Central memory CD8-positive, alpha-beta T cell (primary cell): ENCODE data around the gene TDRD5.
"Not testable (repeated sequence)": the region's sequence is repeated elsewhere in the genome, so short reads cannot be mapped to it uniquely, and the experiment has no call there.

Experiments used
- ATAC-seq: fragments of 150-1000 bp; cut with Tn5 transposase; replicated peaks from 2 replicates; pipeline ENCODE4 v1.10.0; 2022; ENCODE audit warnings: mild to moderate bottlenecking, moderate FRiP score, moderate number of reproducible peaks; ENCODE audit not compliant: poor library complexity, severe bottlenecking; ENCODE audit errors: extremely low read depth
- DNase-seq, 2 donors: peaks; one replicate each; pipeline ENCODE4 v3.0.0; 2021; ENCODE audit warnings: low spot score in 2 of 2
- H3K27ac Mint-ChIP-seq: one replicate; pipeline ENCODE4 v1.8.0; 2022; ENCODE audit warnings: low read depth, mild to moderate bottlenecking, moderate library complexity, mixed read lengths
- H3K27me3 Mint-ChIP-seq: one replicate; pipeline ENCODE4 v1.8.0; 2022; ENCODE audit warnings: mixed read lengths
- H3K36me3 Mint-ChIP-seq: one replicate; pipeline ENCODE4 v1.8.0; 2022; ENCODE audit warnings: mild to moderate bottlenecking, moderate library complexity, mixed read lengths; ENCODE audit not compliant: insufficient read depth
- H3K4me1 Mint-ChIP-seq: one replicate; pipeline ENCODE4 v1.8.0; 2022; ENCODE audit warnings: mixed read lengths
- H3K4me3 Mint-ChIP-seq: one replicate; pipeline ENCODE4 v1.8.0; 2022; ENCODE audit warnings: mild to moderate bottlenecking, moderate library complexity, mixed read lengths
- H3K9me3 Mint-ChIP-seq: one replicate; pipeline ENCODE4 v1.8.0; 2022; ENCODE audit warnings: mixed read lengths

The TDRD5 gene

DNA sequence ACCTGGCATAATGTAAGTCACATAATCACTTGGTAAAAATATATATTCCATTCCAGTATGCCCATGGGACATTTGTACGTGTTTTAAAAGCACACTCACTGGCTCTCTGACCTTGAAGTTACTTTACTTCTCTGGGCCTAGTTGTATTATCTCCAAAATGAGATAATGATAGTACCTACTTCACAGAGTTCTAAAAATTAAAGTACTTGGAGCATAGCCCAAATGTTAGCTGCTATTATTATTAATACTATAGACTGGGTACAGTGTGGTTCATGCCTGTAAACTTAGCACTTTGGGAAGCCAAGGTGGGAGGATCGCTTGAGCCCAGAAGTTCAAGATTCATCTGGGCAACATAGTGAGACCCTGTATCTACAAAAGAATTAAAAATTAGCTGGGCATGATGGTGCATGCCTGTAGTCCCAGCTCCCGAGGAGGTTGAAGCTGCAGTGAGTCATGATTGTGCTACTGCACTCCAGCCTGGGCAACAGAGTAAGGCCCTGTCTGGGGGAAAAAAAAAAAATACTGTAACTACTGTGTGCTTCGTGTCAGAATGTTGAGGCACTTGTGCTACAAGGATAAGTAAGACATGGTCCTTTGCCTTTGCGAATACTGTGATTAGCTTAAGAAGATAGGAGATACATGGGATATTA is 45.7 kb downstream of the TDRD5 start:
- H3K4me3 Mint-ChIP-seq, result no peak overlapping the region
- H3K36me3 Mint-ChIP-seq, result no peaks in the 10 kb centered on the region
- ATAC-seq (no peak), DNase-seq (no peak)
- H3K9me3 Mint-ChIP-seq, result no peaks in the 10 kb centered on the region
- no peaks in the 10 kb centered on the region for H3K4me1 Mint-ChIP-seq
- peaks cover 3% of the 10 kb centered on the region for H3K27me3 Mint-ChIP-seq
- no peak overlapping the region for H3K27ac Mint-ChIP-seq

DNA sequence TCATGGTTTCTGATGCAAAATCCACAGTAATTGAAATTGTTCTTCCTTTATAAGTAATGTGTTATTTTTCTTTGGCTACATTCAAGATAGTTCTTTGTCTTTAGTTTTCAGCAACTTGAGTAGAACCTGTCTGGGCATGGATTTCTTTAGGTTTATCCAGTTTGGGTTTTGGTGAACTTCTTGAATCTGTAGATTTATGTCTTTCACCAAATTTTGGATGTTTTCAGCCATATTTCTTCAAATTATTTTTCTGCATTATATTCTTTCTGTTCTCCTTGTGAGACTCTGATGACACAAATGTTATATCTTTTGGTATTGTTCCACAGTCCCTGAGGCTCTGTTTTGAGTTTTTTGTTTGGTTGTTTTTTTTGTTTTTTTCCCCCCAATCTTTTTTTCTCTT is 69.4 kb downstream of the TDRD5 start:
- ATAC-seq (no peak), DNase-seq (no peak)
- Mint-ChIP-seq H3K27me3 (peaks cover 13% of the 10 kb centered on the region), H3K4me3 (no peak overlapping the region), H3K4me1 (no peaks in the 10 kb centered on the region), H3K36me3 (no peaks in the 10 kb centered on the region), H3K27ac (no peak overlapping the region), H3K9me3 (peaks cover 13% of the 10 kb centered on the region)

DNA sequence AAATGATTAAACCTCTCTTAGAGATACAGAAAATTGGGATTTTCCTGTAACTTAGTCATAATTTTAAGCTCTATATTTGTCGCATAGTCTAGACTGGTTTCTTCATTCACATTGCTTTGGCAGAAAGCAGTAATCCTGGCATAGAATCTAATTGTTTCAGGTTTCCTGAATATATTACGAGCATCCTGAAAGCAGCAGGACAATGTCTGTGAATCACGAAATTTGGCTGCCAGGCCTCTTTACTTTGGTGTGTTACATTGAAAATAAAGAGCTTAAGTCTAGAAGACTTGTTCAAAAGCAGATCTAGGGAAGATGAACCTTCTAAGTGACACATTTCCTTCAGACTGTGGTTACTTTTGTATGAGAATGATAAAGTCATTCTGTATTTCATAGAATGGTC is 72.2 kb downstream of the TDRD5 start:
- no peaks in the 10 kb centered on the region for H3K36me3 Mint-ChIP-seq
- no peak overlapping the region for H3K27ac Mint-ChIP-seq
- H3K4me3 Mint-ChIP-seq, result no peak overlapping the region
- no peaks in the 10 kb centered on the region for H3K4me1 Mint-ChIP-seq
- no peak for DNase-seq
- peaks cover 13% of the 10 kb centered on the region for H3K9me3 Mint-ChIP-seq
- H3K27me3 Mint-ChIP-seq, result peaks cover 23% of the 10 kb centered on the region
- no peak for ATAC-seq

DNA sequence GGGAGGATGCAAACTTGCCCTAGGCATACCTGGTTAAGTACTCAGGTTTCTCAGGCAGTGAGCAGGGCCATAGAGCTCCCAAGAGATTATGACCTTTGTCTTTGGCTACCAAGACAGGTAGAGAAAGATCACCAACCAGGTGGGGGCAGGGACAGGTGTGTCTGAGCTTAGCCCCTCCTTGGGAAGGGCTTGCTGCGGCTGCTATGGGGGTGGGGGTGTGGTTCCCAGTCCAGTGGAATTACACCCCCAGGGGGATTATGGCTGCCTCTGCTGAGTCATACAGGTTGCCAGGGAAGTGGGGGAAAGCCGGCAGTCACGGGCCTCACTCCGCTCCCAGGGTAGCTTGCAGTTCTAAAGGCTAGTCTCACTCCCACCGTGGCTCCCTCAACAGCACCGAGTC is 86.2 kb downstream of the TDRD5 start:
- no peak for ATAC-seq
- H3K4me3 Mint-ChIP-seq, result no peak overlapping the region
- H3K36me3 Mint-ChIP-seq, result peaks cover 2% of the 10 kb centered on the region
- H3K27me3 Mint-ChIP-seq, result peaks cover 25% of the 10 kb centered on the region
- DNase-seq, result no peak
- H3K9me3 Mint-ChIP-seq, result no peaks in the 10 kb centered on the region
- H3K27ac Mint-ChIP-seq, result no peak overlapping the region
- H3K4me1 Mint-ChIP-seq, result no peaks in the 10 kb centered on the region

DNA sequence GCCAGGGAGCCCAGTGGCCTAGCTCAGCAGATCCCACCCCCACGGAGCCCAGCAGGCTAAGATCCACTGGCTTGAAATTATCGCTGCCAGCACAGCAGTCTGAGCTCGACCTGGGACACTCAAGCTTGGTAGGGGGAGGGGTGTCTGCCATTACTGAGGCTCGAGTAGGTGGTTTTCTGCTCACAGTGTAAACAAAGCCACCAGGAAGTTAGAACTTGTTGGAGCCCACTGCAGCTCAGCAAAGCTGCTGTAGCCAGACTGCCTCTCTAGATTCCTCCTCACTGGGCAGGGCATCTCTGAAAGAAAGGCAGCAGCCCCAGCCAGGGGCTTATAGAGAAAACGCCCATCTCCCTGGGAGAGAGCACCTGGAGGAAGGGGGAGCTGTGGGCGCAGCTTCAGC is 102.9 kb downstream of the TDRD5 start:
- not testable (repeated sequence) for H3K27ac Mint-ChIP-seq, DNase-seq, H3K36me3 Mint-ChIP-seq, H3K9me3 Mint-ChIP-seq, H3K4me1 Mint-ChIP-seq, ATAC-seq, H3K4me3 Mint-ChIP-seq
- peaks cover 55% of the 10 kb centered on the region for H3K27me3 Mint-ChIP-seq

DNA sequence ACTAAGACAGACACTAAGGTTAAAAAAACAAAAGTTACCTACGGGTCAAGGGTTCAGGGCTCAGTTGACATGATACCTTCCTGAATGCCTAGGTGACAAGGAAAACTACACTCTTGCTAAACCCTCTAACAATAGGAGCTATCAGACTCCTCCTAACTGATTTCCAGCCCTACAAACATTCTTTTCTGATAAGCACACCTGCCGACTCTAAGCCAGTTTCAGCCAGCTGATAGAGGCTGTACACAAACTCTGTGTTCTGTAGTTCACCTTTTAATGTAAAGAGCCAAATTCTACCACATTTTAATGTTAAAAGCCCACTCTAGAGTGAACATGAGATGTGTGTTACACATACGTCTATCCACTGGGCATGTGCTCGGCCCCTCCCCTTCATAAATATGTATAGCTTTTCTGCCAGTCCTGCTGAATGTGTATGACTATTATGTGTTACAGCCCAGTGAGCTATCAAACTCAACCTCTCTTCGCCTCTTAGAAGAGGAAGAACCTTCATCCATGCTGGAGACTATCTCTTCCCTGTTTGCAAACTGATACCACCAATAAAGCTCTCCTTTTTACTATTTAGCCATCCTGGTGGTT is 111.4 kb downstream of the TDRD5 start:
- Mint-ChIP-seq H3K4me1 (no peaks in the 10 kb centered on the region), H3K27me3 (peaks cover 14% of the 10 kb centered on the region), H3K36me3 (no peaks in the 10 kb centered on the region), H3K27ac (no peak overlapping the region), H3K9me3 (no peaks in the 10 kb centered on the region), H3K4me3 (no peak overlapping the region)
- no peak for ATAC-seq
- DNase-seq, result no peak

DNA sequence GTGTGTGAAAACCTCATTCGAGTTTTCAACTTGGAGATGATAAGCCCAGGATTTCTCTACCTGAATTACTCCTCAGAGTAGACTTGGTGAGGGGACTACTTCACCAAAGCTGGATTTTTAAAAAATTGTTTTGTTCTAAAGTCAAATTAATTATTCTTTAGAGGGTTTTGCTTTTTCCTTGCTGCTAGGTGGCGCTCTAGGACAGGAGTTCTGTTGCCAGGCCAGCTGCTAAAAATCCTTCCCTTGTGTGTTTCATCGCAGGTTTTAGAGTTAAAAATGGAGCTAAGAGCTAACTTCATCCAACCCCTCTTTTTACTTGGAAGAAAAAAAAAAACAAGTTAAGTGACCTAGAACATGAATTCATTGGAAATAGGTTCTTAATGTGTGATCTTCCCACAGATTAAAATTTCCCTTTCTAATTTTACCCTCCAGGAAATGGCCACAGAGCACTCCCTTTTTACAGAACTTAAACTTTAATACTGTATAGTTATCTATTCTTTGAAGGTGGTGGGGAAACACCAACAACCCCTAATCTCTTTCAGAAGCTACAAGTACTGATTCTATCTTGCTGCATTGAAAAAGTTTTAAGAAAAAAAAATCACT is 114.8 kb downstream of the TDRD5 start:
- Mint-ChIP-seq H3K4me1 (no peaks in the 10 kb centered on the region), H3K36me3 (no peaks in the 10 kb centered on the region), H3K4me3 (no peak overlapping the region), H3K27ac (no peak overlapping the region), H3K27me3 (no peaks in the 10 kb centered on the region), H3K9me3 (no peaks in the 10 kb centered on the region)
- ATAC-seq (no peak), DNase-seq (peak in 1 of 2 donors; percentile 20)

DNA sequence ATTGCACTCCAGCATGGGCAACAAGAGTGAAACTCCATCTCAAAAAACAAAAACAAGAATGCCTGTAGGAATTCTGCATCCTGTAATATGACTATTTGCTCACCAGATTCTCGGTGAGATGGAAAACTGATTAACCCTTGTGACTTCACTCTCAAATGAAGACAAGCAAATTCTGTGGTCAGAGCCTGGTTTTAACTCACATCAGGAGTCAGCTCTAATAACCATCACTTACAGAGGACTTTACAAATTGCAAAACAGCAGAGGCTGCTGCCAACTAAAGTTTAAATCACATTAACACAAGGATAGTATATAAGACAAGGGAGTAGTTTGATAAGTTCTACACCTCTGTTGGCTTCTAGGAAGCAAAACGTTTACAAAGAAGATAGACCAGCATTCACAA is 115.8 kb downstream of the TDRD5 start:
- Mint-ChIP-seq H3K27me3 (no peaks in the 10 kb centered on the region), H3K9me3 (no peaks in the 10 kb centered on the region), H3K4me3 (no peak overlapping the region), H3K36me3 (no peaks in the 10 kb centered on the region), H3K27ac (no peak overlapping the region), H3K4me1 (no peaks in the 10 kb centered on the region)
- ATAC-seq, result no peak
- DNase-seq, result no peak

DNA sequence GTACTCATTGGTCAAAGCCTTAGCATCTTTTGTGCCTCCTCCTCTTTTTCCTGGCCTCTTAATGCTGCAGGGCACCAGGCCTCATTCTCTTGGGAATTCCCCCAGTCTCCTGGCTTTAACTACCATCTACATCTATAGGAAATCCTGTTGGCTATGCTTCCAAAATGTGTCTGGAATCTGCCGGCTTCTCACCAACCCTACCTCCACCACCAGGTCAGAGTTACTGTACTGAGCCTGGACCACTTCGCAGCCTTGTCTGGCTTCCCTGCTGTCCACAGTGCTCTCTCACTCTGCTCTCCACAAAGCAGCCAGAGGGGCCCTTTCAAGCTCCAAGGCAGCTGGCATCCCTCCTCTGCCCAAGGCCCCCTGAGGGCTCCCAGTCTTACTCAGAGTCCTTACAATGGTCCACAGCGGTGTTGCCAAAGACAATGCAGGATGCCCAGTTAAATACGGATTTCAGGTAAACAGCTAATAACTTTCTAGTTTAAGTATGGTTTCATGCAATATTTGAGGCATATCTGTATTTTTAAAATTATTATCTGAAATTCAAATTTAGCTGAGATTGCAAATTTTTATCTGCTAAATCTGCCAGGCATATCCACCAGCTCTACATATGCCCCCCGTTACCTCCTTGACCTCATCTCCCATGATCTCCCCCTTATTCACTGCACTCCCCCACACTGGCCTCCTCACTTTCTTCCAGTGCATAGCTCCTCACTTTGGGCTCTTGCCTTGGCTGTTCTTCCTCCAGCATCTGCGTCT is 117.0 kb downstream of the TDRD5 start:
- H3K9me3 Mint-ChIP-seq, result peaks cover 6% of the 10 kb centered on the region
- no peak overlapping the region for H3K27ac Mint-ChIP-seq
- H3K27me3 Mint-ChIP-seq, result no peaks in the 10 kb centered on the region
- no peak for ATAC-seq
- H3K4me3 Mint-ChIP-seq, result no peak overlapping the region
- DNase-seq, result no peak
- H3K36me3 Mint-ChIP-seq, result no peaks in the 10 kb centered on the region
- no peaks in the 10 kb centered on the region for H3K4me1 Mint-ChIP-seq

DNA sequence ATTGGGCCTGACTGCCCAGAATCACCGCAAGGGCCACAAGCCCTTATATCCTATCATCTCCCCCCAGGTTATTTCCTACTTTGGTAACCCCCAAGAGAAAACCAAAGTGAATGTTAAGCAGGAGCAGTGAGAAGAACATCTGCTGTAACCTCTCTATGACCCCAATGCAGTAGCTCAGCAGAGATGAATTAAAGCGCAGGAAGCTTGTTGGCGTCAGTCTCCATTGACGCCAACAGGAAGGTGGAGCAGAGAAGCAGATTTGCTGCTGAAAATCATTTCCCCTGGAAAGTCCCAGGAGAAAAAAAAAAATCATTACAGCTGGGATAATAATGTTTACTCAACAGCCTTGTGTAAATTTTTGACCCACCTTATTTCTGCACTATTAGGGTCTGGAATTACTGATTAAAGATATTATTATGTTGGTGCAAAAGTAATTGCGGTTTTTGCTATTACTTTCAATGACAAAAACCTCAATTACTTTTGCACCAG is 118.3 kb downstream of the TDRD5 start:
- H3K36me3 Mint-ChIP-seq, result no peaks in the 10 kb centered on the region
- H3K27me3 Mint-ChIP-seq, result no peaks in the 10 kb centered on the region
- H3K4me1 Mint-ChIP-seq, result no peaks in the 10 kb centered on the region
- peaks cover 15% of the 10 kb centered on the region for H3K9me3 Mint-ChIP-seq
- peak; percentile 72 for ATAC-seq
- H3K27ac Mint-ChIP-seq, result no peak overlapping the region
- no peak overlapping the region for H3K4me3 Mint-ChIP-seq
- no peak for DNase-seq

DNA sequence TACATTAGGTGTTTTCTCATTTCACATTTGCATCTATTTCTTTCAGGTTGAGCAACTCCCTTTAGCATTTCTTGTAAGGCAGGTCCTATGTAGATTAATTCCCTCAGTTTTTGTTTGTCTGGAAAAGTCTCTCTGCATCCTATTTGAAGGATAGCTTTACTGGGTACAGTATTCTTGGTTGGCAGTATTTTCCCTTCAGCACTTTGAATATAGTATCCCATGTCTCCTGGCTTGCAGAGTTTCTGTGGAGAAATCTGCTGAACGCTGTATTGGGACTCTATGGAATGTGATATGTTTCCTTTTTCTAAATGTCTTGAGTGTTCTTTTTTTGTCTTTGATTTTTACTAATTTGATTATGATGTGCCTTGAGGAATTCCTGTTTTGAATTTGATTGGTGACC is 122.5 kb downstream of the TDRD5 start:
- no peak for DNase-seq
- Mint-ChIP-seq H3K36me3 (no peaks in the 10 kb centered on the region), H3K27me3 (peaks cover 18% of the 10 kb centered on the region), H3K4me1 (no peaks in the 10 kb centered on the region), H3K4me3 (no peak overlapping the region), H3K27ac (no peak overlapping the region), H3K9me3 (peaks cover 41% of the 10 kb centered on the region)
- ATAC-seq, result no peak

DNA sequence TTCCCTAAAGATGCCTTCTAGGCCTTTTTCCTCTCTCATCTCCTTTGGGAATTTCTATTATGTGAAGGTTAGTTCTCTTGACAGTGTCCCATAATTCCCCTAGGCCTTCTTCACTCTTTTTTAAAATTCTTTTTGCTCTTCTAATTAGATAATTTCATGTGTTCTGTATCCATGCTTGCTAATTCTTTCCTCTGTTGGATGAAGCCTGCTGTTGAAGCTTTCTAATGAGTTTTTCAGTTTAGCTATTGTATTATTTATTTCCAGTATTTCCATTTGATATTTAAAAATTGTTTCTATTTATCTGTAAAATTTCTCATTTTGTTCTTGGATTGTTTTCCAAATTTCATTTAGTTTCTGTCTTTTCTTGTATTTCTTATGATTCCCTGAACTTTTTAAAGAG is 123.0 kb downstream of the TDRD5 start:
- peaks cover 22% of the 10 kb centered on the region for H3K27me3 Mint-ChIP-seq
- H3K4me1 Mint-ChIP-seq, result no peaks in the 10 kb centered on the region
- H3K9me3 Mint-ChIP-seq, result peaks cover 41% of the 10 kb centered on the region
- H3K4me3 Mint-ChIP-seq, result no peak overlapping the region
- no peak for ATAC-seq
- DNase-seq, result no peak
- H3K27ac Mint-ChIP-seq, result no peak overlapping the region
- no peaks in the 10 kb centered on the region for H3K36me3 Mint-ChIP-seq
